PFSK-1 (cell line): ENCODE measurements around the gene IL1R2.

Experiments used
- POLR2AphosphoS5 ChIP-seq: IDR thresholded peaks from 2 replicates; pipeline ENCODE4 v1.6.1; 2012; ENCODE audit warnings: low read depth, mild to moderate bottlenecking, control low read depth, low read length, moderate library complexity
- SIN3A ChIP-seq: IDR thresholded peaks from 2 replicates; pipeline ENCODE4 v1.6.1; 2012; ENCODE audit warnings: mild to moderate bottlenecking, low read length, moderate library complexity, borderline replicate concordance; ENCODE audit not compliant: insufficient read depth
- TAF1 ChIP-seq: IDR thresholded peaks from 2 replicates; pipeline ENCODE4 v1.6.1; 2012; ENCODE audit warnings: low read length, control low read depth, borderline replicate concordance; ENCODE audit not compliant: insufficient read depth
- TF ChIP-seq, protein P1 (sequence below), 2 experiments: IDR thresholded peaks; 2 replicates each; pipeline versions ENCODE4 v1.6.1 to v1.8.0; 2011 to 2012; ENCODE audit warnings: low read depth in 2 of 2, low read length in 2 of 2, control low read depth in 1 of 2, inconsistent platforms in 1 of 2, mild to moderate bottlenecking in 1 of 2, moderate library complexity in 1 of 2; ENCODE audit not compliant: insufficient read depth in 1 of 2

DNA sequence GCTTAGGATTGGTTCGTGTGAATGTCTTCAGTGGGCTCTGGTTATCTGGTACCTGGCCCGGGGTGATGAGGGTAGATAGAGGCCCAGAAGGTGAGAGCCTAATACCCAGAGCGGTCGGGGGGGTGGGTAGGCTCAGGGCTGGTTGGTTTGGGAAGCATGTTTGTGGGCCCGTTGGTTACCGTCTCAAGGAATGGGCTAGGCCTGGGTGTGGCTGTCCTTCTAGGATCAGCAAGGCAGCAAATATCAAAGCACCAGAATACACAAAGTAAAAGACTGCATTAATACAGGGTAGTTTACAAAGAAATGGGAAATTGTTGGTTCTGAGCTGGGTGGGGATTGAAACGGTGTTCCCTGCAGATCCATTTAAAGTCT is 6.0 kb upstream of the IL1R2 start:
- TF ChIP-seq SIN3A, result no peak
- no peak for TF ChIP-seq POLR2AphosphoS5
- no peak for TF ChIP-seq TAF1
- TF ChIP-seq, protein P1, sequence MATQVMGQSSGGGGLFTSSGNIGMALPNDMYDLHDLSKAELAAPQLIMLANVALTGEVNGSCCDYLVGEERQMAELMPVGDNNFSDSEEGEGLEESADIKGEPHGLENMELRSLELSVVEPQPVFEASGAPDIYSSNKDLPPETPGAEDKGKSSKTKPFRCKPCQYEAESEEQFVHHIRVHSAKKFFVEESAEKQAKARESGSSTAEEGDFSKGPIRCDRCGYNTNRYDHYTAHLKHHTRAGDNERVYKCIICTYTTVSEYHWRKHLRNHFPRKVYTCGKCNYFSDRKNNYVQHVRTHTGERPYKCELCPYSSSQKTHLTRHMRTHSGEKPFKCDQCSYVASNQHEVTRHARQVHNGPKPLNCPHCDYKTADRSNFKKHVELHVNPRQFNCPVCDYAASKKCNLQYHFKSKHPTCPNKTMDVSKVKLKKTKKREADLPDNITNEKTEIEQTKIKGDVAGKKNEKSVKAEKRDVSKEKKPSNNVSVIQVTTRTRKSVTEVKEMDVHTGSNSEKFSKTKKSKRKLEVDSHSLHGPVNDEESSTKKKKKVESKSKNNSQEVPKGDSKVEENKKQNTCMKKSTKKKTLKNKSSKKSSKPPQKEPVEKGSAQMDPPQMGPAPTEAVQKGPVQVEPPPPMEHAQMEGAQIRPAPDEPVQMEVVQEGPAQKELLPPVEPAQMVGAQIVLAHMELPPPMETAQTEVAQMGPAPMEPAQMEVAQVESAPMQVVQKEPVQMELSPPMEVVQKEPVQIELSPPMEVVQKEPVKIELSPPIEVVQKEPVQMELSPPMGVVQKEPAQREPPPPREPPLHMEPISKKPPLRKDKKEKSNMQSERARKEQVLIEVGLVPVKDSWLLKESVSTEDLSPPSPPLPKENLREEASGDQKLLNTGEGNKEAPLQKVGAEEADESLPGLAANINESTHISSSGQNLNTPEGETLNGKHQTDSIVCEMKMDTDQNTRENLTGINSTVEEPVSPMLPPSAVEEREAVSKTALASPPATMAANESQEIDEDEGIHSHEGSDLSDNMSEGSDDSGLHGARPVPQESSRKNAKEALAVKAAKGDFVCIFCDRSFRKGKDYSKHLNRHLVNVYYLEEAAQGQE (IDR thresholded peaks at IDR 0.05; ENCODE audit: insufficient read depth in 1 of 2, low read depth in 2 of 2, low read length in 2 of 2), result no peak
